ENCODE results near the gene ENC1.
"Not testable (repeated sequence)": the region's sequence is repeated elsewhere in the genome, so short reads cannot be mapped to it uniquely, and the experiment has no call there.

Gene ENC1

GRCh38 chr5:74640450-74640953 lies at the start of gene ENC1:
ENC1 (minus strand) TSS chr5:74640728; CDS start chr5:74636485, 4,243 bp downstream.
- DNase-seq, result peak; percentile 61

GRCh38 chr5:74686962-74687751 lies 46.6 kb upstream of the ENC1 start:
- DNase-seq, result no peak

- no peak for DNase-seq
Measured at GRCh38 chr5:74685979-74686631, 45.6 kb upstream of the ENC1 start.

- DNase-seq, result peak; percentile 77
Measured at GRCh38 chr5:74684900-74685851, 44.6 kb upstream of the ENC1 start, which contains the start of gene HEXB. HEXB (plus strand) TSS chr5:74685233; CDS start chr5:74685261, 28 bp downstream.

- no peak for DNase-seq
Measured at GRCh38 chr5:74679966-74680365, 39.4 kb upstream of the ENC1 start.

- not testable (repeated sequence) for DNase-seq
Measured at GRCh38 chr5:74679300-74679699, 38.8 kb upstream of the ENC1 start.

- not testable (repeated sequence) for DNase-seq
Measured at GRCh38 chr5:74678123-74678522, 37.6 kb upstream of the ENC1 start.

- DNase-seq, result not testable (repeated sequence)
Measured at GRCh38 chr5:74676466-74676865, 35.9 kb upstream of the ENC1 start.

GRCh38 chr5:74673011-74673790 lies 32.7 kb upstream of the ENC1 start:
- DNase-seq, result no peak

- DNase-seq, result no peak
Measured at GRCh38 chr5:74672215-74672877, 31.8 kb upstream of the ENC1 start.

- DNase-seq, result no peak
Measured at GRCh38 chr5:74670396-74671038, 30.0 kb upstream of the ENC1 start.

- no peak for DNase-seq
Measured at GRCh38 chr5:74669821-74670220, 29.3 kb upstream of the ENC1 start.

GRCh38 chr5:74667396-74667795 lies 26.9 kb upstream of the ENC1 start:
- no peak for DNase-seq

- DNase-seq, result no peak
Measured at GRCh38 chr5:74665816-74666215, 25.3 kb upstream of the ENC1 start.

- no peak for DNase-seq
Measured at GRCh38 chr5:74665273-74665672, 24.7 kb upstream of the ENC1 start.

GRCh38 chr5:74664551-74664950 lies 24.0 kb upstream of the ENC1 start:
- no peak for DNase-seq

- no peak for DNase-seq
Measured at GRCh38 chr5:74660873-74661272, 20.3 kb upstream of the ENC1 start.

- no peak for DNase-seq
Measured at GRCh38 chr5:74660140-74660539, 19.6 kb upstream of the ENC1 start.

GRCh38 chr5:74659172-74659571 lies 18.6 kb upstream of the ENC1 start:
- DNase-seq, result no peak

- no peak for DNase-seq
Measured at GRCh38 chr5:74657165-74657564, 16.6 kb upstream of the ENC1 start.

GRCh38 chr5:74655716-74656115 lies 15.2 kb upstream of the ENC1 start:
- DNase-seq, result no peak

All from activated CD4-positive, alpha-beta T cell treated with anti-CD3 and anti-CD28 coated beads for 1 hour (primary cell).